Left renal pelvis (tissue), 4 donors: ENCODE measurements around the gene ERICH6. TPM values are rescaled to one million over a fixed set of nuclear protein-coding genes. Genes with fewer than 3 reads are reported as not detected.

Experiments used
- DNase-seq, 4 donors: peaks; one replicate each; pipeline ENCODE4 v3.0.0-alpha.2; 2013; ENCODE audit warnings: low read depth in 4 of 4, low spot score in 3 of 4
- polyA plus RNA-seq, 4 donors: library from polyadenylated mRNA; unstranded; fragments of 120-200 nt; gene quantifications; one replicate each; pipeline ENCODE4 v1.2.1, GENCODE V29; 2013; ENCODE audit not compliant: insufficient read length in 4 of 4

The ERICH6 gene
- polyA plus RNA-seq, 4 donors: 0.37 to 1.3 (median 0.72) TPM; not detected in 1

DNA sequence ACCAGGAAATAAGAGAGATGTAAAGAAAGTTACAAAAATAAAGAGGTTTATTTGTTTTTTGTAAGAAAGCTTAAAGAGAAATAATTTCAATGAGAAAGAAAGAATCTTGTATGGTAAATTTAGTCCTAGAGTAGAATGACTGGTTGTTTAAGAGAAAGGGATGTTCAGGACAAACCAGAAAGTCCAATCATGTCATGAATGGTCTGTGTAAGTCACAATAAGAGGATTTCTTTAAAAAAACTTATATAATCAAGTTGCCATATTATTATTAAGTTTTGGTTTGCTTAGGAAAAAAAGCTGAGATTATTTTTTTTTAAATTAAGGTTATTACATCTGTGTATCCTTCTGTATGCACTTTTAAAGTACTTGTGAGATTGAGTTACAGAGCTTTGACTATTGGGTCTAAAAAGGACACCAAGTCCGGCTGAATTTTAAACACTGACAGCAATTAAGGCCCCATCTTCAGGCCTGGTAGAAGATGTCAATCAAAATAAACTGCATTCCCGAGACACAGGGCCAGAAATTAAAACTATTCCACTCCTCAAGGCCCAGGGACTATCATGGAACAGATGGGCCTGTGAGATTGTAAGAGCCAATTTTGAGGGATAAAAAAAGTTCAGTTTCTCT is 12.2 kb downstream of the ERICH6 start:
- DNase-seq: no peak

DNA sequence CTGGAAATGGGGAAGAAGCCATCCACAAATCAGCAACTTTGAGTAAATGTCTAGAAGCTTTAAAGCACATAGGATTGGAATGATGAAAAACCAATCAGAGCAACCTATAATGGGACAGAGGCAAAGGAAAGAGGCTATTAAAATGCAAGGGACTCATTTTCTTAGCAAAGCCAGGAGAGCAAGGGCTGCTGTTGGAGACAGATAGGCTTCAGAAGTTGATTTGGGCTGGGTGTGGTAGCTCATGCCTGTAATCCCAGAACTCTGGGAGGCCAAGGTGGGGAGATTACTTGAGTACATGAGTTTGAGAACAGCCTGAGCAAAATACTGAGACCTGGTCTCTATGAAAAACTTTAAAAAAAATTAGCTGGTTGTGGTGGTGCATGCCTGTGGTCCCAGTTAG is 16.1 kb downstream of the ERICH6 start:
- DNase-seq: no peak

DNA sequence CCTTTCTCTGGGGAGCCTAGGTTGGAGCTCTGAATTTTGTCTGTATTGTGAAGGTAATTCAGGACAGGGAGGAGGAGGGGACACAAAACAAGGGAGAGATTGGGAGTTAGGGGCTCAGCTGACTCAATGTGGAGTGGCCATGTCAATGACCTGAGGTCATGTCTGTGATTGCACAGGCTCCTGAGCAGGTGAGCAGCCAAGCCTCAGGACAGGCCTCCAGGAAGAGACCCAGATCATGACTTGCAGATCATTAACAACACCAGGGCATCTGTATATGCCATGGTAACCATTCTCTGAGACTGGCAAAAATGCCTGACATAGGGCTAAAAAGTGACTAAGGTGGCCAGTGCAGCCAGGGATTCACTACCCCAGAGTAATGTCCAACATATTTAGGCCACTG is 20.9 kb downstream of the ERICH6 start:
- DNase-seq: no peak

DNA sequence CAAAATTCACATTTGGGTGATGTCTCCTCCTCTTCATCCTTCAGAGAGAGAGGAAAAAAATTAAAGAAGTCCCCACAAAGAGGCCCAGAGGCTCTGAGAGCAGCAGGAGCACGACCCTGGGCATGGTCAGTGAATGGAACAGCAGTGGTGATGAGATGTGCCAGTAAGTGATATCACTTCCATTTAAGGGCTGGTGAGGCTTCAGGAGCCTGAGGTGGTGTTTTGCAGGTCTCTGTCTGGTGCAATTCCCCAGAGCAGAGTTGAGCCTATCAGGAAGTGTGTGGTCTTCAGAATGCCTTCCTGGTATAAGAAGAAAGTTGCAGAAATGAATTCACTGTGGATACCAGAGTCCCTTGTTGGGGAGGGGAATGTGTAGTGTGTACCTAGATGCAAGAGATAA is 21.4 kb downstream of the ERICH6 start:
- DNase-seq: no peak

DNA sequence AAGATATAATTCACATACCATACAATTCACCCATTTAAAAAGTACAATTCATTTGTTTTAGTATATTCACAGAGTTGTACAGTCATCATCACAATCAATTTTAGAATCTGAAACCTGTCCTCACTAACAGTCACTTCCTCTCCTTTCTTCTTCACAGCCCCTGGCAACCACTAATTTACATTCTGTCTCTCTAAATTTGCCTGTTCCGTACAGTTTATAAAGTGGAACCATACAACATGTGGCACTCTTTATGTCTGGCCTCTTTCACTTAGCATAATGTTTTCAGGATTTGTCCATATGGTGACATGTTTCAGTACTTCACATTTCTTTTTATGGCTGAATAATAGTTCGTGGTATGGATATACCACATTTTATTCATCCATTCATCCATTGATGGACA is 22.7 kb downstream of the ERICH6 start:
- DNase-seq: no peak

DNA sequence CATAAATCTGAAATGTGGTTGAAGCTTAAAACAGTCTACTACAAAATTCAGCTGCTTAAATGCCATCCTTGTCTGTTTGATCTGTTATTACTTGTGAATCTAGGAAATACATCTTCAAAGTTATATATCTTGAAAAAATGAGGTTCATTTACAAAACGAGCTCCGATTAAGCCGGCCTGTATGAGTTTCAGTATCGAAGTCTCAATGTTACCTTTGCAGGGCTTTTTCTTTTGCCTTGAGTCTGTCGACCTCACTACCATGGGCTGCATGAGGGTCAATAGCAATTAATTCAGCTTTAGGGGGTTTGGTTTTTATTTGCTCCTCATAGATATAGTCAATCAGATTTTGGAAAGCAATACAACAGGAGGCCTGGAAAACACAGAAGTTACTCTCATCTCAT is 23.2 kb downstream of the ERICH6 start:
- DNase-seq: no peak

DNA sequence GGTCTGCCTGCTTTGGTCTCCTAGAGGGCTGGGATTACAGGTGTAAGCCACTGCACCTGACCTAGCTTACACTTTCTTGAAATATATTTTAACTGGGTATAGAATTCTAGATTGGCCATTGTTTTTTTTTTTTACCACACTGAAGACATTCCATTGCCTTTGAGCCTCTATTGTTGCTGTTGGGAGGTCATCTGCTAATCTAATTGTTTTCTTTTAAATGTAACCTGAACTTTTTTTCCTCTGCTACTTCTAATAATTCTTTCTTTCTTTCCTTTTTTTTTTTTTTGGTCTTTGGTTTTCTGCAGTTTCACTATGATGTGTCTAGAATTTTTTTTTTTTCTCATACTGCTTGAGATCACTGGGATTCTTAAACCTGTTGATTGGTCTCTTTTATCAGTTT is 28.1 kb downstream of the ERICH6 start:
- no peak for DNase-seq

DNA sequence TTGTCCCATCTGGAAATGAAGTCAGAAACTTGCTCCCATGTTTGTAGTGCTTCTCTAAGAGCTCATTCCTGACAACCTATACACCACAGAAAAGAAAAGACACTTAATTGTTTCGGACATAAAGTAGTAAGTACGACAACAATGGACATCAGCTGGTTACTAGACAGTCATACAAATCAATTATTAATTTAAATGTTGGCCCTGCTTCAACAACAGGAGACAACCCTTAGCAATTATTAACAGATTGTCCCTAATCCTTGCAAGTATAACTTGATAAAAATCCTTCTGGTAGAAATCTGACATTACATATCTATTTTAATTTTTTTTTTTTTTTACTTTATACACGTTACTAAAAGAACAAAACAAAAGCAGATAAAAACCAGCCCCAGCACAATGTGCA is 29.8 kb downstream of the ERICH6 start:
- no peak for DNase-seq

DNA sequence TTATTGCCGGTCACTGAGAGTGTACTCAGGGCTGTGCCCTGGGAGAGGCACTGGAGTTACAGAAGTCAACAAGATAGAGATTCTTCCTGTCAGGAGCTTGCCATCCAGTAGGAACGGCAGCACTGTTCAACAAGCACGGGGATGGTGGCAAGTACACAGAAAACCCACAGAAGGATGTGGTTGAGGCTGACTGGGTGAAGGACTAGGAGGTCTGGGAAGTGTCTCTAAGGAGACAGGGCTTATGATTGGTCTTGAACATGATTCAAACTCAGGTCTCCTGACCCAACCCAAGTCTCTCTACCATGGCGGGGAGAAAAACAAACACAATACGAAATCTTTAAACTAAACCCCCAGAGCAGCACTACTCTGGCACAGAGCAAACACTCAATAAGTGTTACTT is 37.6 kb downstream of the ERICH6 start:
- no peak for DNase-seq

DNA sequence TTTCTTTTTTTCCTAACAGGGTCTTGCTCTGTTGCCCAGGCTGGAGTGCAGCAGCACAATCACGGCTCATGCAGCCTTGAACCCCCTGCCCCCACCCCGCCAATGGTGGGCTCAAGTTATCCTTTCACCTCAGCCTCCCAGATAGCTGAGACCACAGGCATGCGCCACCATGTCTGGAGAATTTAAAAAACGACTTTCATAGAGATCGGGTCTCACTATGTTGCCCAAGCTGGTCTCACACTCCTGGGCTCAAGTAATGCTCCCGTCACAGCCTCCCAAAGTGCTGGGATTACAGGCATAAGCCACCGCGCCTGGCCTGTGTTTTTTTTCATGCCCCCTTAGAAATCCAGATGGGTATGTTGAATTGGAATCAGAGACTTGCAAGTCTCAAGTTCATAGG is 40.3 kb downstream of the ERICH6 start:
- no peak for DNase-seq

DNA sequence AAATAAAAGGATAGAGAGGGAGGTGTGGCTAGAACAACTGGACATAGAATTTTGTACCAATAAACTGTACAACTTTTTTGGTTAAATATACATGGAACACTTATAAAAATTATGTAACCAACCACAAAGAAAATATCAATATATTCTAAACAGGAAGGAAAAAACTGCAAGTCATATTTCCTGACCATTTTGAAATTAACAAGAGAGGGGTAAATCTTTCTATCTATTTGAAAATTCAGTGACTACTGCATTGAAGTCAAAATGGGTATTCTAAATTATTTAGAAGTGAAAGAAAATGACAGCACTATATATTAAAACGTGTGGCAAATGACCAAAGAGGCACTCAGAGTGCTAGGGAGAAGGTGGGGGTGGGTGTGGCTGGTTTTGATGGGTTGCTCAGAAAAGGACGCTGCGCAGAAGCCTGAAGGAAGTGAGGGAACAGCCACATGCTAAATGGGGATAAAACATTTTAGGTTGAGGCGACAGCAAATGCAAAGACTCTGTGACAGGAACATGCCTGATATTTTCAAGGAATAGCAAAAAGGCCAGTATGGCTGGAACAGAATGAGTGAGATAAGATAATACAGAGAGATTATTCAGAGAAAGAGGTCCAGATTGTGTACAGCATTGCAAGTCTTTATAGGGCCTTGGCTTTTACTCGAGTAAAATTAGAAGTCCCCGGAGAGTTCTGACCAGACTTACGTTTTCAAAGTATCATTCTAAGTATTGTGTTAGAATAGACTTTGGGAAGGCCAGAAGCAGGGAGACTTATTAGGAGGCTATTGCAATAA is 41.1 kb downstream of the ERICH6 start:
- DNase-seq: no peak

DNA sequence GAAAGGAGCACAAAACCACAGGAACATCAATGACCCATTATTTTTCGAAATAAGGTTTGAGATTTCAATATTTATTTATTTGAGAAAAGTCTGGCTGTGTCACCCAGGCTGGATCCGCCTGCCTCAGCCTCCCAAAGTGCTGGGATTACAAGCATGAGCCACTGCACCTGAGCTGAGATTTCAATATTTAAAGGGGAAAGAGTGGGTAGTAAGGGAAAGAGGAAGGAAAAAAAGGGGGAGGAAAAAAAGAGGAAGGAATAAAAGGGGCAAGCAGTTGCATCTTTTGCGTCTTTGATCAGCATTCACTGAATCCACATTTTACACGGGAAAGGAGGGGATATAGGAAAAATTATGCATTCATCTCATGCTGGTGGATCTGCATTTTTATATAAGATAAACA is 47.4 kb downstream of the ERICH6 start:
- DNase-seq: no peak

DNA sequence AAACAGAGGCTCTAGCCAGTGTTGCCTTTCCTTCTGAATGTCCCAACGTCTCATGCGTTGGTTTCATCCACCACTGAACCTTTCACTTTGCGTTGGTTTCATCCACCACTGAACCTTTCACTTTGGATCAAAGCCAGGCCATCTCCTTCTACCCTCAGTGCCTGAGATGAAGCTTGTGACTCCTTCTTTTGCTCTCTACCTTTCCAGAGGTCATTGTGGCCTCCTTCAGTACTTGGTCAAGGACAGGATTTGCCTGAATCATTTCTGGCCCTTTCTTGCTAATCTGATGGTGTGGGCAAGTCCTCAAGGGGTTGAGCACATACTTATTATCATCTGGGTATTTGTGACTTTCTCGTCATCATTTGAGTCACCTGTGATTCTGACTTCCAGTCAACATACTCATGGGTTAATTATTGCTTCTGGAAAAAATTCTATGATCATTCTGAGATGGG is 50.6 kb downstream of the ERICH6 start:
- no peak for DNase-seq

DNA sequence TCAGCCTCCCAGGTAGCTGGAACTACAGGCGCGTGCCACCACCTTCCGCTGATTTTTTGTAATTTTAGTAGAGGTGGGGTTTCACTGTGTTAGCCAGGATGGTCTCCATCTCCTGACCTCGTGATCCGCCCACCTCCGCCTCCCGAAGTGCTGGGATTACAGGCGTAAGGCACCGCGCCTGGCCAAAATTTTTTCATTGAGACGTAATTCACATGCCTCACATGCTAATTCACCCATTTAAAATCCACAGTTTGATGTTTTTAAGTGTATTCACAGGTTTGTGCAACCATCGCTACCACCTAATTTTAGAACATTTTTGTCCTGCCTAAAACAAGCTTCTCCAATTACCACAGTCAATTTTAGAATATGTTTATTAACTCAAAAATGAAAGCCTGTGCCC is 63.5 kb downstream of the ERICH6 start:
- DNase-seq: no peak

DNA sequence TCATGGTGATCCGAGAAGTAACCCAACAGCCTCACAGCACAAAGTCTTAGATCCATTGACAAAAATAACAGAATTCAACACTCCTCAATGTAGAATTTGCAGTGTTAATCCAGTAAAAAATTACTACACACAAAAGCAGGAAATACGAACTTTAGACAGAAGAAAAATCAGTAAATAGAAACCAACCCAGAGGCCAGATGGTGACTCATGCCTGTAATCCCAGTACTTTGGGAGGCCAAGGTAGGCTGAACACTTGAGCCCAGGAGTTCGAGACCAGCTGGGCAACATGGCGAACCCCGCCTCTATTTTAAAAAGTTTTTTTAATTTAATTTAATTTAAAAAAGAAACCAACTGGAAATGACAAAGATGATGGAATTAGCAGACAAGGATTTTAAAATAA is 64.5 kb downstream of the ERICH6 start:
- DNase-seq: no peak

DNA sequence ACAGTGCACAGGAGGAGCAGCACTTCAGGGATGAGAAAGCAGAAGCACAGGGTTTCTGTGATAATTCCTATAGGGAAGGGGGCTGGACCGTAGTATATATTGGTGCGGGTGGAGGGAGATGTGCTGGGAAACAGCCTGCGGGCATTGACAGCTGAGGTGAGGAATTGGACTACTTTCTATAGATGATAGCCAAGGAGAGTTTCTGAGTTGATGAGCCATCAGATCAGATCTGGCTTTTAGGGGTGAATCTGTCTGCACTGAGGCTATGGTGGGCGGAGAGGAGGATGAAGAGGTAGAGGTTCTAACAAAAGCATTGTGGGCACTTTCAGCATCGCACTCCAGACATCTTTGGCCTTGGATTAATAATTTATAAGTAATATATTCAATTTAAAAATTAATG is 67.5 kb downstream of the ERICH6 start:
- no peak for DNase-seq

DNA sequence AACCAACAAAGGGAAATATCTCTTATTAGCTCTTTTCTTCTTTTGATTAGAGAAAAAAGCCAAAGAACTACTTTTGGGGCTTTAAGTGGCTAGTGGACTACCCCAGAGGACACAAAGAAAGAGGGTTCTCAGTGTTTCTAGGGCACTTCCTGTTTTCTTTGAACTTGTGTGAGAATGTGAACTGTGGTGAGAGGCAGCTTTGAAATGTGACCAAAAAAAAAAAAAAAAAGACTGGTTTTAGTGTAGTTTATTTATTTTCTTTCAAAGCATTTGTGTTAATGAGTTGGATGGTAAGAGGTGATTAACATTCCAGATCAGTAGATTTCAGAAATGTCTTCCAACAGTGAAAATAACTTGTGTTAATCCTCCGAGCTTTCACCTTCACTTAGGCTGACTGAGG is 68.2 kb downstream of the ERICH6 start:
- no peak for DNase-seq

DNA sequence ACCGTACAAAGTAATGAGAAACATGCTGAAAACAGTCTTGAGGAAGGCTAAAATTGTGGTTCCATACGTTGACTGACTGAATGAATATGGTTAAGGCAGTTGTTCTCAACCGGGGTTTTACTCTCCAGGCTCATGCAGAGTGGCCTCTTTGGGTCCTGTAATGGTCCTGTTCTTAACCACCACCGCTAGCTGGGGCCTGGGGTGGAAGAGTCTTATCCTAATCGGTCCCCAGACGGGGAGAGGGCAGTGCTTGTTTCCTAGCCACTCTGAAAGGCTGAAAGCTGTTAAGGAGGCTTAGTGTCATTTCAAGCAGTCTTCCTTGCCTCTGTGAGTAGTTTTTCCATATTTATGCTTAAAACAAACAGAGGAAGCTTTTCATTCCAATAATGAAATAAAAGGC is 68.6 kb downstream of the ERICH6 start:
- no peak for DNase-seq

DNA sequence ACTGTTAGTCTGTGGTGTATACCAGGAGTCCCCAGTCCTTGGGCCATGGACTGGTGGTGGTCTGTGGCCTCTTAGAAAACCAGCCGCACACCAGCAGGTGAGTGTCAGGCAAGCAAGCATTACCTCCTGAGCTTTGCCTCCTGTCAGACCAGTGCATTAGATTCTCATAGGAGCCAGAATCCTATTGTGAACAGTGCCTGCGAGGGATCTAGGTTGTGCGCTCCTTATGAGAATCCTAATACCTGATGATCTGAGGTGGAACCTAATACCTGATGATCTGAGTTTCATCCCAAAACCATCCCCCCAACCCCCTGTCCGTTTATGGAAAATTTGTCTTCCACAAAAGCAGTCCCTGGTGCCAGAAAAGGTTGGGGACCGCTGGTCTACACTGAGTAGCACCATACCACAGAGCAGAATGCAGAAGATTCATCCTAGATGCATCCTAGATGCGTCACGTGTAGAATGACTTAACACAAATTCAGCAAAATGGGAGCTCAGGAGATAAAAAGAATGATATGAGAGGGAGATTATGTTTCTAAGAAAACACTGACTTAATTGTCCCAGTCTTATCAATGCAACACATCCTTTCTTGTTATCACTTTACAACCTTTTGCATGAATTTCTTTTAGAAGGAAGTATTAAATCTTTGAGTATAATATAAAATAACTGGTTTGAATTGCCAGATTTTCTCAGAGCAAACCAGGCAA is 72.1 kb downstream of the ERICH6 start:
- DNase-seq: no peak

DNA sequence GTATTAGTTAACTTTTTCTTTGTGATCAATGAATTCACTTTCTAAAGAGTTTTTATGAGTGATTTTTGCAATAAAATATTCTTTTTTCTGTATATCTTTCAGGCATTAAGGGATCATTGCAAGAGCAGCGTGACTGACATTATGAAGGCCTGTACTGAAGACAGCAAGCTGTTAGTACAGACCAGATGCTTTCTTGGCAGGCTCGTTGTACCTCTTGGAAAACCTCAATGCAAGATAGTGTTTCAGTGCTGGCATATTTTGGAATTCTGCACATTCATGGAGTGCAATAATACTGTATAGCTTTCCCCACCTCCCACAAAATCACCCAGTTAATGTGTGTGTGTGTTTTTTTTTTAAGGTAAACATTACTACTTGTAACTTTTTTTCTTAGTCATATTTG is 76.2 kb downstream of the ERICH6 start:
- DNase-seq: no peak

DNA sequence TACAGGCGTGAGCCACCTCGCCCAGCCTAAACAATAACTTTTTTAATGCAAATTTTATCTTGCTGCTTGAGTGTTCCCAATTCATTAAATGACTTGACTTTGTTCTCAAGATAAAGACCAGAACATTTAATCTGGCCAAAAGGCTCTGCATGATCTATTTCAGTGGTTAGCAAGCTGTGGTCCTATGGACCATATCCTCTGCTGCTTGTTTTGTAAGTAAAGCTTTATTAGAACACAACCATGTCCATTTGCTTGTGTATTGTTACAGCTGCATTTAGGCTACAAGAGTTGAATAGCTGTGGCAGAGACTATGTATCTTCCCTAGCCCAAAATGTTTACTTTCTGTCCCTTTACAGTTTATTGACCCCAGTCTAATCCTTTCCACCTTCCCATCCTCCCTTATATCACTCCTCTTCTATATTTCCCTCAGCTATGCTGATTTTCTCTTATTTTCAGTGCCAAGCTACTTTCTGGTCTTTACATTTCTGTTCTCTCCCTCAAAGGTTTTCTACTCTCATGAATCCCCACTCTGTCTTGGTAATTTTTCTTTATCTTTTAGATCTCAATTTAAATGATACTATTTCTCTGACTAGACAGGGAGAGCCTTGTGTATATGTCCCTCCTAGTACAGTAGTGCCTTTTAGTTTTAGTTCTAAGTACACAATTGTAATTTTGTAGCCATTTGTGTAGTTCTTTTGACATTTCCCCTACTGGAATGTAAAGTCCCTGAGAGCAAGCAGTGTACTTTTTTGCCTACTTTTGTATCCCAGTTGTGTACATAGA is 77.4 kb downstream of the ERICH6 start:
- DNase-seq: no peak
